ENCODE results near the gene SLC24A3.

Gene SLC24A3

GRCh38 chr20:19512886-19513677 is 300.6 kb downstream of the SLC24A3 start:
- no peak for DNase-seq

GRCh38 chr20:19515074-19515473 is 302.6 kb downstream of the SLC24A3 start:
- DNase-seq, result no peak

- no peak for DNase-seq
Observed at GRCh38 chr20:19519466-19519865, 307.0 kb downstream of the SLC24A3 start.

GRCh38 chr20:19520261-19520660 is 307.8 kb downstream of the SLC24A3 start:
- DNase-seq, result no peak

- no peak for DNase-seq
Observed at GRCh38 chr20:19522071-19522801, 309.8 kb downstream of the SLC24A3 start.

- no peak for DNase-seq
Observed at GRCh38 chr20:19522836-19523590, 310.6 kb downstream of the SLC24A3 start.

- DNase-seq, result no peak
Observed at GRCh38 chr20:19524691-19525090, 312.2 kb downstream of the SLC24A3 start.

- no peak for DNase-seq
Observed at GRCh38 chr20:19527509-19527908, 315.1 kb downstream of the SLC24A3 start.

GRCh38 chr20:19528286-19529030 is 316.0 kb downstream of the SLC24A3 start:
- no peak for DNase-seq

- DNase-seq, result no peak
Observed at GRCh38 chr20:19530006-19530405, 317.6 kb downstream of the SLC24A3 start.

- DNase-seq, result no peak
Observed at GRCh38 chr20:19531446-19531845, 319.0 kb downstream of the SLC24A3 start.

GRCh38 chr20:19538556-19538955 is 326.1 kb downstream of the SLC24A3 start:
- no peak for DNase-seq

GRCh38 chr20:19539191-19539590 is 326.7 kb downstream of the SLC24A3 start:
- DNase-seq, result no peak

GRCh38 chr20:19540392-19540791 is 327.9 kb downstream of the SLC24A3 start:
- no peak for DNase-seq

- no peak for DNase-seq
Observed at GRCh38 chr20:19543101-19543500, 330.7 kb downstream of the SLC24A3 start.

GRCh38 chr20:19544684-19545083 is 332.2 kb downstream of the SLC24A3 start:
- DNase-seq, result no peak

GRCh38 chr20:19546648-19547047 is 334.2 kb downstream of the SLC24A3 start:
- DNase-seq, result no peak

GRCh38 chr20:19547547-19547946 is 335.1 kb downstream of the SLC24A3 start:
- DNase-seq, result no peak

GRCh38 chr20:19549896-19550295 is 337.5 kb downstream of the SLC24A3 start:
- DNase-seq, result no peak

GRCh38 chr20:19552221-19553180 is 340.1 kb downstream of the SLC24A3 start:
- DNase-seq, result no peak

- no peak for DNase-seq
Observed at GRCh38 chr20:19554666-19555065, 342.2 kb downstream of the SLC24A3 start.

GRCh38 chr20:19555726-19556125 is 343.3 kb downstream of the SLC24A3 start:
- DNase-seq, result no peak
